CD4-positive, alpha-beta T cell treated with Interferon alpha-2 for 1 hour (primary cell): Measurements from ENCODE around the gene MACROD2.
"Not testable (repeated sequence)": the region's sequence is repeated elsewhere in the genome, so short reads cannot be mapped to it uniquely, and the experiment has no call there.

Experiments used
- DNase-seq, 2 donors: peaks; one replicate each; pipeline ENCODE4 v3.0.0-alpha.2; 2020 to 2022

The MACROD2 gene

GRCh38 chr20:14415467-14415866, 420.2 kb downstream of the MACROD2 start:
- DNase-seq: no peak

- DNase-seq: no peak
Observed at GRCh38 chr20:14418376-14418775, 423.1 kb downstream of the MACROD2 start.

GRCh38 chr20:14422892-14423291, 427.6 kb downstream of the MACROD2 start:
- DNase-seq: no peak

- DNase-seq: no peak
Observed at GRCh38 chr20:14431568-14431967, 436.3 kb downstream of the MACROD2 start.

GRCh38 chr20:14432085-14432484, 436.8 kb downstream of the MACROD2 start:
- DNase-seq: no peak

GRCh38 chr20:14432597-14432996, 437.3 kb downstream of the MACROD2 start:
- DNase-seq: no peak

GRCh38 chr20:14434384-14435136, 439.2 kb downstream of the MACROD2 start:
- DNase-seq: no peak

GRCh38 chr20:14441201-14441600, 445.9 kb downstream of the MACROD2 start:
- no peak for DNase-seq

- no peak for DNase-seq
Observed at GRCh38 chr20:14444106-14444505, 448.8 kb downstream of the MACROD2 start.

DNA sequence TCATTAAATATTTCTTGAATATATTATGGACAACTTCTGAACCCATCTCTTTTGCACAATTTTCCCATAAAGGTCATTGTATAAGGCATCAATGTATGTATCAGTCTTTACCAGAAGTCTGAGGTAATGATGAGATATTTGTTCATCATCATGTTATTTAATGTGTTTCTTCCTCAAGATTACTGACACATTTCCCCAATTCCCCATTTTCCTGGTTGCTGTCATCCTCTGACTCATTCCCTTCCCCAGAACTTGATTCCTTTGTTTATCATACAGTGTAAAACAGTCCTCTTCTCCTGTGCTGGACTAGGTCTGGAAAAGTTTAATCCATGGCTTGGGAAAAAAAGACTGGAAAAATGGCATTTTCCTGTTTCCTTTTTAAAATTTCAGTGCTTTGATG, 450.0 kb downstream of the MACROD2 start:
- DNase-seq: no peak

- DNase-seq: no peak
Observed at GRCh38 chr20:14445902-14446301, 450.6 kb downstream of the MACROD2 start.

DNA sequence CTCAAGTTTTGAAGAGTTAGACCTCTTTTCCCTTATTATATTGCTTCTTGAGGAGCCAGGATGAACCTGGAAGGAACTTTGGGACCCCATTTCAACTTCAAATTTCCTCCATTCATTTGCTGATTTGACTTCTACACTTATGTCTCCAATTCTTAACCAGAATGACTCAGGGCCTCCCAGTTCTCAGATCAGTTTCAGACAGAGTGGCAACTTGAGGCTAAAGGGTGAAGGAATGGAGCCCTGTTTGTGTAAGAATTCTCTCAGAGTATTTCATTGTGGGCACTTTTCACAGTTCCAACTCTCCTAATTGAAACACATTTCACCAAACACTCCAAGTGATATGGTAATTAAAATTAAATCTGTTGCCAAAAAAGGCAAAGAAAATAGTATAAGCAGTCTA, 451.1 kb downstream of the MACROD2 start:
- DNase-seq: no peak

- DNase-seq: no peak
Observed at GRCh38 chr20:14449323-14449722, 454.0 kb downstream of the MACROD2 start.

DNA sequence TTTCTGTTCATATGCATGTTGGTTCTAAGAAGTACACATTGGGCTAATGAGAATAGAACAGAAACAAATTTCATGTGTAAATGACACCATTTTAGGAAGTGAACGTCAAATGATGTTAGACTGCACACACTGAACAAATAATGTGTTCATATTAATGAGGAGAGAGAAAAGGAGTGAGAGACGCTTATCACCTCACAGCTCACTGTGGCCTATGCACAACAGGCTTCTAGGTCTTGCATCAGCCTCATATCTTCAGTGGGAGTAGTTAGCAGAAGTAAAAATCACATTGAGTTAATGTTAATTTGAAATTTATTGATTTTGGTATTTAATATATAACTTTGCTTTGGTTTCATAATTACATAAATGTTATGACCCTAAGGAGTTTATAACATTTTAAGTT, 454.9 kb downstream of the MACROD2 start:
- no peak for DNase-seq

- DNase-seq: no peak
Observed at GRCh38 chr20:14451458-14451857, 456.1 kb downstream of the MACROD2 start.

GRCh38 chr20:14453259-14453658, 457.9 kb downstream of the MACROD2 start:
- DNase-seq: no peak

- no peak for DNase-seq
Observed at GRCh38 chr20:14454296-14454695, 459.0 kb downstream of the MACROD2 start.

GRCh38 chr20:14467104-14467827, 471.9 kb downstream of the MACROD2 start:
- DNase-seq: not testable (repeated sequence)

GRCh38 chr20:14470231-14470899, 475.0 kb downstream of the MACROD2 start:
- DNase-seq: no peak

GRCh38 chr20:14470977-14471661, 475.8 kb downstream of the MACROD2 start:
- DNase-seq: no peak

- no peak for DNase-seq
Observed at GRCh38 chr20:14477125-14477524, 481.8 kb downstream of the MACROD2 start.

DNA sequence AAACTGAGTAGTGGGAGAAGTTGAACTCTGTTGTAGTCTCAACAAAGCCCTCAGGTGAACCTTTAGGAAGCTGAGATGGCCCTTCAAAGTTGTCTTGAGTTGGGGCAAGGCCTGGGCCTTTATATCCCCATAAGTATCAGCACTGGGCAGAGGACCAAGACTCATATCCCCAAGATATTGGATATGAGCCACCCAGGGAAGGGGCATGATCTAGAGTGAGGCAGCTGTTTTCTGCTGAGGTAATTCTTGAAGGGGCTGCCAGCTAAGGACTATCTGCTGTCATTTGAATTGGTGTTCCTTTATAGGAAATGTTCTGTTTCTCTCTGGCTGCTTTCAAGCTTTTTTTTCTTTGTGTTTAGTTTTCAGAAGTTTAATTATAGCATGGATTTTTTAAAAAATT, 482.8 kb downstream of the MACROD2 start:
- DNase-seq: no peak

DNA sequence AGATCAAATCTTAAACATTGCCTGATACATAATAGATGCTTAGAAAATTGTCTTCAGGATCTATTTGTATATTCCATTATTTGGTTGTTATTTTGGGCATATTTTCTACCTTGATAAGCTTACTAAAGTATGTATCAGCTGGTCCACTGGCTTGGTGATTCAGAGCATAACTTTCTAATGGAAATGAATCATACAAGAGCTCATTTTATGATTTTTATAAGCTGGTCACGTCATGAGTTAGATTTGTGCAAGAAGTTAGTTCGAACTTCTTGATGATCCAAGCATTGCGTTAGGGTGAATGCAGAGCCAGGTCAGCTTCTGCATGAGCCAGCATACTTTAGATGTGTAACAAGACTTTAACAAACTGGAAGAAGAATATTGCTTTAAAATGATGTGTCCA, 486.5 kb downstream of the MACROD2 start:
- DNase-seq: no peak
